ENCODE data around the gene DLG5.

Gene DLG5

DNA sequence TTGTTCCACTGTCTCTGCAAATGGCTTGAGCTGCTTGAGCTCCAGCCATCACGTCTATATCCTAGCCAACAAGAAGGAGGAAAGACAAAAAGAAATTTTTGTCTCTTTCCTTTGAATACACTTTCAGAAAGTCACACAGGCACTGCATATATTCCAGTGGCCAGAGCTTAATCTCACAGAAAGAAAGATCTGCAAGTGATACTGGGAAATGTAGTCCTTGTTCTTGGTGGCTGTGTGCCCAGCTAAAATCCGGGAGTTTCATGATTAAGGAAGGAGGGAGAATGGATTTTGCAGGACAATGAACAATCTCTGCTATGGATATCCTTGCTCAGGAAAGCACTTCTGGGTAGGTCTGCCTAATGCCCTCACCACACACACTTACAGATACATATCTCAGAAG is 19.5 kb upstream of the DLG5 start:
- DNase-seq, result no peak

DNA sequence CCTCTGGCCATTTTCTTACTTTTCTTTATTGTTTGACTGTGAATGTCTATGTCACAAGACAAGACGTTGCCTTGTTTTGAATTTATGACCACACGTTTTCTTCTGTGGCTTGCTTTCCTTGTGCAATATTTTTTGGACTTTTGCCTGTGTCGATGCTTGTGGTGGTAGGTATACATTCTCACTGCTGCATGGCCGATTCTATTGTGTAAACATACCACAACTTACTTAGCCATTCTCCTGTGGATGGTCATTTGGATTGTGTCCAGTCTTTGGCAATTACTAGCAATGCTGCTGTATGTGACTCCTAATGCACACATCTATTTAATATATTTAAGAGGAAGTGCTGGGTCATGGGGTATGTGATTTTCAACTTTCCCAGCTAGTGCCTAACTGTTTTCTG is 18.0 kb upstream of the DLG5 start:
- peak; percentile 48 for DNase-seq

GRCh38 chr10:77943121-77943901 is 16.8 kb upstream of the DLG5 start:
- no peak for DNase-seq

DNA sequence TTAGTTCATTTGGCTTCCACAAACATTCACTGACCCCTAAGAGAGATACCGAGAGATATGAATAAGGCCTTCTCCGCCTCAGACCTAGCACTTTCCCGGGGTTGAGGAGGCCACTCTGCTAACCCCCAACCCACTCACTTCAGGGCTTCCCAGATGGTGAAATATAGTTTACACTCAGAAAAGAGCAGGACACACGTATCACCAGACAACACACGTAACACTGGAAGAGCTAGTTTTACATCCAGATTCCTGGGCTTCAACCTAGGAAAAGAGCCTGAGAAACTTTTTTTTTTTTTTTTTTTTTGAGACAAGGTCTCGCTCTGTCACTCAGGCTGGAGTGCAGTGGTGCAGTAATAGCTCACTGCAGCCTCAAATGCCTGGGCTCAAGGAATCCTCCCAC is 15.2 kb upstream of the DLG5 start:
- no peak for DNase-seq

DNA sequence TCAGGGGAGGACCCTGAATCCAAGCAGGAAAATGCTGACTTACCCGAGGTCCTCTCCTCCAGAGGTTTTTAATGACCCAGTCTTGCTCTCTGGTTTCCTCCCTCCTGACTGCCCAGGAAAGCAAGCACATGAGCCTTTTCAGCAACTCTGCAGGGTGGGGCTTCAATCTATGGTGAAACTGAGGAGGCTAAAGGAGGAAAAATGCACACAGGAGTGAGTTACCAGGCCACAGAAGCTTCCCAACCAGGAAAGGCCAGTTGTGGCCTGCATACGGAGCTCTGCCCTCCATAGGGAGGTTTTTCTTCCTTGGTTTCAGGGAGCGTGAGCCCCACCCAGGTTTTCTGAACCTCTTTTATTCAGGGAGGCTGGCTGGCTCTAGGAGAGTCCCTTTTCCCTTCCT is 14.1 kb upstream of the DLG5 start:
- DNase-seq, result no peak

GRCh38 chr10:77940225-77940624 is 13.7 kb upstream of the DLG5 start:
- DNase-seq, result no peak

DNA sequence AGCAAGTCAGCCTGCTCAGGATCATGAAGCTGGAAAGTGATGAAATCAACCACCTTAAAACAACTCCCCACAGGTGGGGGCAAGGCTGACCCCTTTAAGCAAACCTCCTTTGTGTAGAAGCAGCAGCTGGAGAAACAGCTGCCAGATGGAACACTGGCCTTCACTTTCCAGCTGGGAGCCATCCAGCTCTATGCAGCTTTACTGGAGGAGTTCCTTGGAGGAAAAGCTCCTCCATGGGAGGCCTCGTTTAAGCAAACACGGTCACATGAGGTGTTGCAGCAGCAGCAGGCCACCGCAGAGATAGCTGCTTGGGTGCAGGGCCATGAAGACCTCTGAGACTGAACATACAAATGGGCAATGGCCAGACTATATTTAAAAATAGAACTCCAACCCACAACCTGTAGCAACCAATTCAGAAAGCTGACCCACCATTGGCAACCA is 13.0 kb upstream of the DLG5 start:
- DNase-seq, result no peak

DNA sequence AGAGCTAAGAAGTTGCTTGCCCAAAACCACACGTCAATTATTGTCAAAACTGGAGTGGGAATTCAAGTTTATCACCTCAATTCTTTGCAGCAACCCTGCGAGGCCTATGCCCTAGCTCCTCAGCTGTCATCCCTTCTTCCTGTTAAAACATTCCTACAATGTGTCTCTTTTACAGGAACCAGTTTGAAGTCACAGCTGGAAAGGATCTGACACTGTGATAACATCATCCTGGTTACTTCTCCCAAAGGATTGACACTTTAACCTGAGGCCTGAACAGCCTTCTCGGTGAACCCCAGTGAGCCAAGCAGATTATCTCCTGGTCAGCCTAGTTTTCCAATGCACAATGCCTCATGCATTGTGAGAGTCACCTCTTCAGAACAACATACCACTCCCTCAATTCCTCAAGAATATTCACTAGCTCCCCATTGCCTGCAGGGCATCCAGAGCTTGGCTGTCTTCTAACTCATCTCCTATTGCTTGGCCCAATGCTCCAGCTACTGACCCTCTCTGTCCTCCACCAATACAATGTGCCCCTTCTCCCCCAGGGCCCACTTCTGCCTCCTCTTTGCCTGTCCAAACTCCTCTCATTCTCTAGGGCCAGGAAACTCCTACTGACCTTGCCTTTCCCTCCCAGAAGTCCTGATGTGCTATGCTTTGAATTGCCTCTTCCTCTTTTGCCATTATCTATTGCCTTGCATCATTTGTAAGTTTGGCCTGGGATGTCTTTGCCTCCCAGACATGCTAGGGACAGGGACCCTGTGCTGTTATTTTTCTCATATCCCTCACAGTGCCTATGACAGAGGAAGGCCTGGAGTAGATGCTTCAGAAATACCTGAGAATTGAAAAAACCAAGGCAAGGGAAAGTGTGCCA is 10.4 kb upstream of the DLG5 start:
- DNase-seq, result no peak

DNA sequence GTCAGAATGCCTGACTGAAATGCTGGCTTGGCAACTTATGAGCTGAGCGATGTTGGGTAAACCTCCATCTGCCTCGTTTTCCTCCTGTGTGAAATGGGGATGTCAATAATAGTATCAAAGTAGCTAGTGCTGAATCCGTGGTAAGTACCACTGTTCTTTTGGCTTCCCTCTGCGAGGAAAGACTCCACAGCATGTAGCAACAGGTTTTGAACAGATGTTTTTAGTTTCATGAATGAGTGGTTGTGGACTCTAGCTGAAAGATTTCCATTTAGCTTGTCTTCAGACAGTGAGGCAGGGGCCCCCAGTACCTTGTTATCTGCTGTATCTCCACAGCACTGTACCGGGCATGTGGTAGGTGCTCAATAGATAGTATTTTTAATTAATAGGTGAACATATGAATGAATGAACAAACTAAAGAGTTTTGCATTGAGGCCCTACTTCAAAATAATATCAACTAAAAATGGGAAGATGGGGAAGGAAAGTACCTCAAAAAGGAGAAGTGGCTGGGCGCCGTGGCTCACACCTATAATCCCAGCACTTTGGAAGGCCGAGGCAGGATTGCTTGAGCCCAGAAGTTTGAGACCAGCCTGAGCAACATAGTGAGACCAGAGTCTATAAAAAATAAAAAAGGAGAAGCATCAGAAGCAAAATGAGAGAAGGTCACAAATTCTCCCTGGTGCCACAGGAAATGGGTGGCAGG is 5.6 kb upstream of the DLG5 start:
- no peak for DNase-seq

GRCh38 chr10:77927402-77928246 is 1.1 kb upstream of the DLG5 start:
- no peak for DNase-seq

DNA sequence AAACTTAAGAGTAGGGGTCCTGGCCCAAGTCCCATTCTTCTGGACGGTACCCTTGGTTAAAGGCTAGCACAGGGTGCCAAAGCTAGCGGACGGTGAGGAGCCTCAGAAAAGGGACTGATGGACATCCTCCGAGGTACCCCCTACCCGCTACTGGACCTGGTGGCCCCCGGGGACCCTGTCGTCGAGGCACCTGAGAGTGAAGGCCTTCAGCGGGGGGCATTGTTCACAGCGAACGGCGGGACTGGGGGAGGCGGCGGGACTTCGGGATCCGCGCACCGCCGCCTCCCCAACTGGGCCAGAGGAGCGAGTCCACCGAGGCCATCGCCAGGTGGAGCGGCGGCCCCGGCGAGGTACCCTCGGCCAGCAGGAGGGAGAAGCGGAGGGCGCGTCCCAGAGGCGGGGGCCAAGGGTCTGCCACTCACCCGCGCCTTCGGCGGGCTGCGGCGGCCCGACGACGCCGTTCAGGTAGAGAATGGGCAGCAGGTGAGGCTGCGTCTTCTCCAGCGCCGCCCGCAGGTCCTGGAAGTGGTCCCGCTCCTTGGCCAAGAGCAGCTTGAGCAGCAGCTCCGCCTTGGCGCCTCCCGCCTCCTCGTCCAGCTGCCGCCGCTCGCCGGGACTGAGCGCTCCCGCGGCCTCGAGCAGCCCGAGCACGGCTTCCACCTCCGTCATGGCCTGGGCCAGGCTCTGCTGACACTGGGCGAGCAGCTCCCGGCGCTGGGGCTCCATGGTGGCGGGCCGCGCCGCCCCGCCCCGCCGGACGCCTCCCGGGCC is 575 bp downstream of the DLG5 start:
- DNase-seq, result no peak

DNA sequence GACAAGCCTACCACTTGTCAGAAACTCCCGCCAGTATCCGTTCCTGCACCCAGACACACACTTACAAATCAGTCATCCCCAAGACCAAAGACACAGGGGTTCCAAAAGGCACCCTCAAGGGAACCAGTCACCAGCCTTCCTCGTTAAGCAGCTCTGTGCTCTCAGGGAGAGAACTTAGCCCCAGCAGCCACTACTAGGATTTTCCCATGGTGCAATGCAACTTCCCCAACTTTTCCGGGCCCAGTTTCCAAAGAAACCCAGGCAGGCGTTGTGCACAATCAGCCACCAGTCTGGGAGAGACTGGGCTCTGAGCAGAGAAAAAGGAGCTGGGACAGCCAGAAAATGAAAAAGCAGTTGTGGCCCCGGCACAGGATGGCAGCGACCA is 1.2 kb downstream of the DLG5 start:
- no peak for DNase-seq

GRCh38 chr10:77922566-77923179 is 3.9 kb downstream of the DLG5 start:
- no peak for DNase-seq

DNA sequence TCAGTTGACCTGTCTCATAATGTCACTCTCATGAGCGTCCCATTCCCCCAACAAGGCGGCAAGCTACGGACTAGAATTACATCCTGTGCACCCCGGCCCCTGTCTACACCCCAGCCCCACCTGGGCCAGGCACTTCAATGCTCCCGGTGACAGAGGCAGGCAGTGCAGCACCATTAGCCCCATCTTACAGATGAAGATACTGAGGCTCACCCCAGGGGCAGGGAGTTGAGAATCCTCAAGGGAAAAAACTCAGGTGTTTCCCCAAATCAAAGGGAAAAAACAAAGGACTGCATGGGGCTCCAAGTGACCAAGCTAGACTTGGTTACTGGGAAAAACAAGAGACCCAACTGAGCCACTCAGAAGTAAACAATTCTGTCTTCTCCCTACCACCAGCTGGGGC is 4.5 kb downstream of the DLG5 start:
- DNase-seq, result no peak

DNA sequence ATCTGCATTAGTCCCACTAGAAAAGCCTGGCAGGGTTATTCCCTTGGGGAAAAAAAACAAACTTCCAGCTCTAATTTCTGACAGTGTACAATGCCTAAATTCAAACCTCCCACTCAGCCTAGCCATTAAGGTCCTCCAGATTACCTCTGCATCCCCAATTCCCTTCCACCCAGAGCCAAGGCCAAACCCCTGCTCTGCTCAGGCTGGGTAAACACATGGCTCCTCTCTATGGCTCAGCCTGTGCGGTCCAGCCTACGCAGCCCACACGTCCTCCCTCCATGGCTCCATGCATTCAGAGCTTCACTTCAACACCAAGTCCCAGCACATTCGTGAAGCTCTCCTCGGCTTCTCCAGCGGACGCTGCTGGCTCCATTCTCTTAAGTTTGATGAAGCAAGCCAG is 5.2 kb downstream of the DLG5 start:
- no peak for DNase-seq

DNA sequence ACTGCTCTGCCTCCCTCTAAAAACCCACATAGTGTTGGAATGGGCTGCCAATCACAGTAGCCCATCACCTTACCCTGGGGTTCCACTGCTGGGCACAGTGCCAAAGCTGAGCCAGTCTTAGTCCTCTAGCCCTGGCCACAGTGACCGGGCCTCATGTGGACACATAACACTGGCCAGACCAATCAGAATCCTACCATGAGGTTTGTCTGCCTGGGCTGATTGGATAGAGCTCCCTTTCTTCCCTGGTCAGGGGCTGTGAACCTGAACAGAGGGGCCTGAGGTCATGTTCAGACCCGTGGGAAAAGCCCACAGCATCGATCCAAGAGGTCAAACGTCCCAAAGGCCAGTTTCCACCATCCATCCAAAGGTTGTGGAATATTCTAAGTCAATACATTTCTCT is 6.1 kb downstream of the DLG5 start:
- DNase-seq, result no peak

- DNase-seq, result no peak
These were observed 6.8 kb downstream of the DLG5 start for GRCh38 chr10:77919713-77920108.

DNA sequence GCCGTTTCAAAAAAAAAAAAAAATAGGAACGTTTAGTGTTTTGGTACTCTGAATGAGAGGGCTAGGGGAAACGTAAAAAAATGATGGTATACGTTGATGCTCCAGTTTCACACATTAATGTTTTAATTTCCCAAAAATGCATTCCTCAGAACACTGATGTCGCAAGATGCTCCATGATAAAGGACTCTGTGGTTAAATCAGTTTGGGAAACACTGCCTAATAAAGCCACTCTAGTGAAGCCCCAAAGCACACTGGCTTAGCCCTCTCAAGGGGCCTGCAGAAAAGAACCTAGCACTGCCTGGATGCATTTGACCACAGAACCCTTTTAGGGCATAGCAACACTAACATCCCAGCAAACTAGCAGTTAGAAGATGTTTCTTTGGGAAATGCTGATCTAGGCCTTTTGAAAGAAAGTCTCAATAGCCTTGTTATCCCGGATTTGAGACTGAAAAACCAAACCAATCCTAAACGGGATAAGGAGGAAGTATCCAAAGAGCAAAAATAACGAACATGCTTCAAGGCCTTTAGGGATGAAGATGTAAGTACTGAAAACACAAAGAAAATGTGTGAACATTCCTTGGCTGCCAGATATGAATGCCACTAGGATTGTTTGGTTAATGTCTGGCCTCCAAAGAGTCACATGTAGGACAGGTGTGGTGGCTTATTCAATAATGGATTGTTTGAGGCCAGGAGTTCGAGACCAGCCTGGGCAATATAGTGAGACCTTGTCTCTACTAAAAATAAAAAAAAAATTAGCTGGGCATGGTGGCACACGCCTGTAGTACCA is 11.0 kb downstream of the DLG5 start:
- no peak for DNase-seq

GRCh38 chr10:77913090-77913489 is 13.5 kb downstream of the DLG5 start:
- no peak for DNase-seq

GRCh38 chr10:77912576-77912975 is 14.0 kb downstream of the DLG5 start:
- no peak for DNase-seq

Measured in GF-D8 (cell line).